ENCODE data around the gene POLR2J3.
"Not testable (repeated sequence)": the region's sequence is repeated elsewhere in the genome, so short reads cannot be mapped to it uniquely, and the experiment has no call there.

- TF ChIP-seq, protein P1, sequence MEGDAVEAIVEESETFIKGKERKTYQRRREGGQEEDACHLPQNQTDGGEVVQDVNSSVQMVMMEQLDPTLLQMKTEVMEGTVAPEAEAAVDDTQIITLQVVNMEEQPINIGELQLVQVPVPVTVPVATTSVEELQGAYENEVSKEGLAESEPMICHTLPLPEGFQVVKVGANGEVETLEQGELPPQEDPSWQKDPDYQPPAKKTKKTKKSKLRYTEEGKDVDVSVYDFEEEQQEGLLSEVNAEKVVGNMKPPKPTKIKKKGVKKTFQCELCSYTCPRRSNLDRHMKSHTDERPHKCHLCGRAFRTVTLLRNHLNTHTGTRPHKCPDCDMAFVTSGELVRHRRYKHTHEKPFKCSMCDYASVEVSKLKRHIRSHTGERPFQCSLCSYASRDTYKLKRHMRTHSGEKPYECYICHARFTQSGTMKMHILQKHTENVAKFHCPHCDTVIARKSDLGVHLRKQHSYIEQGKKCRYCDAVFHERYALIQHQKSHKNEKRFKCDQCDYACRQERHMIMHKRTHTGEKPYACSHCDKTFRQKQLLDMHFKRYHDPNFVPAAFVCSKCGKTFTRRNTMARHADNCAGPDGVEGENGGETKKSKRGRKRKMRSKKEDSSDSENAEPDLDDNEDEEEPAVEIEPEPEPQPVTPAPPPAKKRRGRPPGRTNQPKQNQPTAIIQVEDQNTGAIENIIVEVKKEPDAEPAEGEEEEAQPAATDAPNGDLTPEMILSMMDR (IDR thresholded peaks at IDR 0.05 in 2 of 3, conservative IDR thresholded peaks at IDR 0.05 in 1 of 3; ENCODE audit: borderline replicate concordance in 1 of 3, insufficient read depth in 1 of 3, low read depth in 2 of 3, low read length in 2 of 3) = not testable (repeated sequence)
- TF ChIP-seq MAX (IDR thresholded peaks at IDR 0.05) = not testable (repeated sequence)
Observed at GRCh38 chr7:102604431-102605145, 32.2 kb upstream of the POLR2J3 start.
